KMS-11 (cell line): ENCODE measurements around the gene KCNAB1.
"Not testable (repeated sequence)": the region's sequence is repeated elsewhere in the genome, so short reads cannot be mapped to it uniquely, and the experiment has no call there.

Experiments
- H2AFZ ChIP-seq: fragments of 200-600 bp; sonication (generic); 2 replicates; pipeline ENCODE4 v1.6.1; 2016; ENCODE audit warnings: antibody characterized with exemption, mixed run types, low read depth
- H3K27ac ChIP-seq: fragments of 200-600 bp; sonication (generic); 2 replicates; pipeline ENCODE4 v1.6.1; 2016; ENCODE audit warnings: mild to moderate bottlenecking, mixed run types
- H3K27me3 ChIP-seq: fragments of 200-600 bp; sonication (generic); 2 replicates; pipeline ENCODE4 v1.6.1; 2017; ENCODE audit warnings: mild to moderate bottlenecking, low read depth, mixed run types, moderate library complexity; ENCODE audit not compliant: insufficient read depth
- H3K36me3 ChIP-seq: fragments of 200-600 bp; sonication (generic); 2 replicates; pipeline ENCODE4 v1.6.1; 2017; ENCODE audit warnings: mild to moderate bottlenecking, mixed run types; ENCODE audit not compliant: insufficient read depth
- H3K4me1 ChIP-seq: fragments of 200-600 bp; sonication (generic); 2 replicates; pipeline ENCODE4 v1.6.1; 2016; ENCODE audit warnings: mild to moderate bottlenecking, low read depth, mixed run types; ENCODE audit not compliant: poor library complexity, severe bottlenecking
- H3K4me2 ChIP-seq: fragments of 200-600 bp; sonication (generic); 2 replicates; pipeline ENCODE4 v1.7.0; 2016; ENCODE audit warnings: mild to moderate bottlenecking, mixed run types
- H3K4me3 ChIP-seq: fragments of 200-600 bp; sonication (generic); IDR thresholded peaks from 2 replicates; pipeline ENCODE4 v1.6.1; 2017; ENCODE audit warnings: low read depth, low read length, mixed read lengths; ENCODE audit not compliant: insufficient read depth
- H3K79me2 ChIP-seq: fragments of 200-600 bp; sonication (generic); 2 replicates; pipeline ENCODE4 v1.6.1; 2016; ENCODE audit warnings: low read depth, mixed run types; ENCODE audit not compliant: insufficient read depth
- H3K9ac ChIP-seq: fragments of 200-600 bp; sonication (generic); 2 replicates; pipeline ENCODE4 v1.6.1; 2016; ENCODE audit warnings: mild to moderate bottlenecking, mixed run types
- H4K20me1 ChIP-seq: fragments of 200-600 bp; sonication (generic); 2 replicates; pipeline ENCODE4 v1.6.1; 2016; ENCODE audit warnings: mild to moderate bottlenecking, mixed run types; ENCODE audit not compliant: insufficient read depth
- CTCF ChIP-seq: fragments of 200-600 bp; sonication (generic); conservative IDR thresholded peaks from 2 replicates; pipeline ENCODE4 v1.6.1; 2017; ENCODE audit warnings: low read depth, mild to moderate bottlenecking, antibody characterized with exemption, low read length, moderate library complexity, mixed read lengths

KCNAB1 gene

GRCh38 chr3:156188757-156189156 is 68.4 kb downstream of the KCNAB1 start:
- Histone ChIP-seq H2AFZ (no peak overlapping the region), H3K4me2 (no peak overlapping the region), H3K79me2 (no peaks in the 10 kb centered on the region), H3K9ac (no peak overlapping the region), H4K20me1 (no peaks in the 10 kb centered on the region), H3K4me3 (no peak overlapping the region), H3K27ac (no peak overlapping the region), H3K36me3 (no peaks in the 10 kb centered on the region), H3K4me1 (no peaks in the 10 kb centered on the region), H3K27me3 (no peaks in the 10 kb centered on the region)
- TF ChIP-seq CTCF = no peak

GRCh38 chr3:156189927-156190326 is 69.5 kb downstream of the KCNAB1 start:
- no peak for TF ChIP-seq CTCF

GRCh38 chr3:156194945-156195344 is 74.6 kb downstream of the KCNAB1 start:
- not testable (repeated sequence) for H3K27me3 ChIP-seq, H2AFZ ChIP-seq, H3K79me2 ChIP-seq, H3K36me3 ChIP-seq, H3K4me2 ChIP-seq, H3K4me3 ChIP-seq, H3K4me1 ChIP-seq, H4K20me1 ChIP-seq, H3K27ac ChIP-seq, H3K9ac ChIP-seq

More at GRCh38 chr3:156189927-156190326, 69.5 kb downstream of the KCNAB1 start:
- H3K36me3 ChIP-seq = no peaks in the 10 kb centered on the region
- no peak overlapping the region for H3K4me2 ChIP-seq
- no peak overlapping the region for H3K27ac ChIP-seq
- H2AFZ ChIP-seq = no peak overlapping the region
- no peak overlapping the region for H3K4me3 ChIP-seq
- H3K79me2 ChIP-seq = no peaks in the 10 kb centered on the region
- H3K27me3 ChIP-seq = no peaks in the 10 kb centered on the region
- H4K20me1 ChIP-seq = no peaks in the 10 kb centered on the region
- no peak overlapping the region for H3K9ac ChIP-seq
- no peaks in the 10 kb centered on the region for H3K4me1 ChIP-seq

- not testable (repeated sequence) for H3K27me3 ChIP-seq, H3K9ac ChIP-seq, H3K4me2 ChIP-seq, H2AFZ ChIP-seq, H3K27ac ChIP-seq, H3K36me3 ChIP-seq, H3K79me2 ChIP-seq, H3K4me1 ChIP-seq, H3K4me3 ChIP-seq, H4K20me1 ChIP-seq
These were observed 76.8 kb downstream of the KCNAB1 start for GRCh38 chr3:156197152-156197551.

- Histone ChIP-seq H3K27me3 (no peaks in the 10 kb centered on the region), H2AFZ (no peak overlapping the region), H3K4me2 (no peak overlapping the region), H3K9ac (no peak overlapping the region), H3K4me1 (no peaks in the 10 kb centered on the region), H4K20me1 (no peaks in the 10 kb centered on the region), H3K79me2 (no peaks in the 10 kb centered on the region), H3K27ac (no peak overlapping the region), H3K4me3 (no peak overlapping the region), H3K36me3 (no peaks in the 10 kb centered on the region)
- no peak for TF ChIP-seq CTCF
These were observed 81.3 kb downstream of the KCNAB1 start for GRCh38 chr3:156201411-156202405.
